NAMALWA (cell line): ENCODE results near the gene BLTP2.
A peak's percentile ranks its signal among the peaks of the same experiment; 100 is the strongest.
"Not testable (repeated sequence)": the region's sequence is repeated elsewhere in the genome, so short reads cannot be mapped to it uniquely, and the experiment has no call there.

Experiments
- DNase-seq: peaks from one replicate; pipeline ENCODE4 v3.0.0-alpha.2; 2015; ENCODE audit warnings: low spot score

The BLTP2 gene

DNA sequence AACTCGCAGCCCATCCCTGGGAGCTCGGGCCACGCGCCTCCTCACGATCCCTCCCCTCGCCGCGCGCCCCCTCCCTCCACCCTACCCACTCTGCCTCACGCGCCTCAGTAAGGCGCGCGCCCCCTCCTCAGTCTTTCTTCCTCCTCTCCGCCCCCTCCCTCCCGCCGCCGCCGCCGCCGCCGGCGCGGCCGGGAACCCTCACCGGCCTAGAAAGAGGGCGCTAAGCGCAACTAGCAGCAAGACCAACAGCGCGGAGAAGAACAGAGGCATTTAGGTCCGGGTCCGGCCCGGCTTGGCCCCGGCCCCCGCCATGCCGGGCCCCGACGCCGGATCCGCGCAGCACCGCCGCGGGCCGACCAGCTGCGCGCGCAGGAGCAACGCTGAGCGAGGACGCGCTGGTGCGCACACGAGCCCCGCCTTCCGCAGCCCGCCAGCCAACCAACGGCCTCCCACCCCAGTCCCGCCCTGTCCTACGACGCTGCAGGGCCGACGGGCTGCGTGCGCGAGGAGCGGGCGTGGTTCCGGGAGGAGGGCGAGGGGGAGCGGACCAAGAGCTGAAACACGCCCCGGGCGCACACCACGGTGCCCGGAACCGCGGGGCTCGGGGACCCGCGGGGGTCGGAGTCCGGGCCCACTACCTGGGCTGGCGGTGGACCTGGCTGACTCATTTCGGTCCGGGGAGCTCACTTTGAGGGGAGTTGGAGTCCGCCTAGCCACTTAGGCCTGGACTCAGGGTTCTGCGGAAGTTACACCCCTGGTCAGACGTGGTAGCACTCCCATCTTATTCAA lies at the start of gene BLTP2:
Gene BLTP2 (minus strand): TSS at position 372 of the 789 bp plus-strand sequence. CDS start 102 bp downstream, at position 270.
- peak; percentile 96 for DNase-seq

GRCh38 chr17:28693869-28694268 lies 48.9 kb upstream of the BLTP2 start:
- DNase-seq: no peak

DNA sequence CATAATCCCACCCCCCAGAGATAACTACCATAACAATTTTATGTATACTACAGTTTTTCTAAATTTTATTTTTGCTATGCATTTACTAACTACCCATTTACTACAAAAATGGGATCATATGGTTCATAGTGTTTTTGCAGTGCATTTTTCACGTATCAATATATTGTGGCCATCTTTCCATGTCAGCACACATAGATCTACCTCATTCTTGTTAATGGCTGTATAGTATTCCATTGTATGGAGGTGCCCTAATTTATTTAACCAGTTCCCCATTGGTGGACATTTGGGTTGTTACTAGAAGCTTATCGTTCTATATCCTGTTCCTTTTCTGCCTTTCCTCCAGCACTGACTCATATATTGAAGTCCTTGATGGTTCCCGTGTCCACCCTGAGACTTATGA lies 44.1 kb upstream of the BLTP2 start:
- DNase-seq: no peak

DNA sequence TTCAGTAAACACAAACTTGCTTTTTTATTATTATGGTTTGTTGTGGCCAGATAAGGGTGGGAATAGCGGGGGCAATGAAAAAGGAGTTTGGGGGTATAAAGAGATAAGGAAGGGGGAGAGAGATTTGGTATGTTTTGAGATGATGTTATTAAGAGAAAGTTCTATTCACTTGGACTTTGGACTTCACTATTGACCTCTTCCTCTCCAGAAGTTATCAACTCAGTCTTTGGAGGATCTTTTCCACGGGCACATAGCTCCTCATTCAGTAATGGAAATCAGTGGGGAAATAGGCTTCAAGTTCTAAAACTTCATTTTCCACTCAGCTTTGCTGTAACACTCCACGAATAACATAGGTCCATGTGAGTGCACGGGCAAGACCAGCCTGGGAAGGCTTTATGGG lies 43.5 kb upstream of the BLTP2 start:
- no peak for DNase-seq

DNA sequence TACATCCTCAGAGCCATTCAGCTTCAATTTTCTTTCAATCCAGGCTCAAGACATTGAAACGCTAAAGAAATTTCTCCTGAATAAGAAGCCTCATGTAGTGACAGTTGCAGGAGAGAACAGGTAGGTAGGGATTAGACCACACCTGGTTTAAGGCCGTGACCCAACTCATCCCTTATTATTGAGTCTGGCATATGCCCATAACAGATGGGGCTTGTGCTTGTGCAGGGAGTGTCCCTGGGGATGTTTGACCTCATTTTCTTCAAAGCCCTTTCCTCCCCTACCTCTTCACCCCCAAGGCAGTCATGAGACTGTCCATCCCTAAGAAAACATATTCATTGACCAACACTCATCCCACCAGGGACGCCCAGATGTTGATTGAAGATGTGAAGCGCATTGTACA lies 41.3 kb upstream of the BLTP2 start:
- DNase-seq: no peak

- no peak for DNase-seq
Observed at GRCh38 chr17:28685366-28685765, 40.4 kb upstream of the BLTP2 start.

GRCh38 chr17:28684963-28685362 lies 40.0 kb upstream of the BLTP2 start:
- DNase-seq: no peak

DNA sequence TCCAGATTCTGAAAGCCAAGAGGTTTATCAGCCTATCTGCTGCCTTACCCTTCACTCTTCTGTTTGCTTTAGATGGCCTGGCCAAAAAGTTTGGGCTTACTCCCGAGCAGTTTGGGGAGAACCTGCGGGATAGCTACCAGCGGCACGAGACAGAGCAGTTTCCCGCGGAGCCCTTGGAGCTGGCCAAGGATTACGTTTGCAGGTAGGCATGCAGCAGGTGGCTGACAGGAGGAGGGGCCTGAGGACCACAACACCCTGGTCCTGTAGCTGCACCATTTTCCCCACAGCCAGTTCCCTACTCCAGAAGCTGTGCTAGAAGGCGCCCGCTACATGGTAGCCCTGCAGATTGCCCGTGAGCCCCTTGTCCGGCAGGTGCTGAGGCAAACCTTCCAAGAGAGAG lies 37.7 kb upstream of the BLTP2 start:
- no peak for DNase-seq

DNA sequence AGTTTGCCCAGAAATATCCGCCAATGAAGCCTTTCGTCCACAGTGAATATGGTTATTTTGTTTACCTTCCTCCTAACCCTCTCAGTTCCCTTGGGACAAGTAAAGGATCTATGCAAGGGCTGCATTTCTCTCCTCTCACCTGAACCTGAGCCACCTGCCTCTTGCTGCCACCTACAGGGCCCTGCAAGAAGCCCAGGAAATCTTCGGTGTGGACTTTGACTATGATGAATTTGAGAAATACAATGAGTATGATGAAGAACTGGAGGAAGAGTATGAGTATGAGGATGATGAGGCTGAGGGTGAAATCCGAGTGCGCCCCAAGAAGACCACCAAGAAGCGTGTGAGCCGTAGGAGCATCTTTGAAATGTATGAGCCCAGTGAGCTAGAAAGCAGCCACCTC lies 31.0 kb upstream of the BLTP2 start:
- DNase-seq: peak; percentile 40

GRCh38 chr17:28675490-28675889 lies 30.5 kb upstream of the BLTP2 start:
- no peak for DNase-seq

DNA sequence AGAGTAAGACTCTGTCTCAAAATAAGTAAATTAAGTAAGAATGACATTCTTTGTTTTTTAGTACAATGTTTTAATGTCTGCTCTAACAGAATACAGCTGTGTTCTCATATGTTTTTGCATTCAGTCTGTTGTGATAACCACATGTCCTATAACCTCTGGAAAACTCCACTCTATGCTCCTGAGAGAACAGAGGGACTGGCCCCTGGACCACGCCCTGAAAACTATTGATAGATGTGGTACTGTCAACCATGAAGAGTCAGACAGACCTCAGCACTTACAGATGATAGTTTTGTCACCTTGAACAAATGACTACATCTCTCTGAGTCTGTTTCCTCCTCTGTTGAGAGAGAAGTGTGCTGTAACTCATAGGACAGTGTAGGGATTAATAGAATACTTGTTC lies 25.0 kb upstream of the BLTP2 start:
- no peak for DNase-seq

GRCh38 chr17:28667870-28668269 lies 22.9 kb upstream of the BLTP2 start:
- DNase-seq: no peak

GRCh38 chr17:28665994-28666393 lies 21.0 kb upstream of the BLTP2 start:
- no peak for DNase-seq

GRCh38 chr17:28663723-28664122 lies 18.8 kb upstream of the BLTP2 start:
- DNase-seq: no peak

DNA sequence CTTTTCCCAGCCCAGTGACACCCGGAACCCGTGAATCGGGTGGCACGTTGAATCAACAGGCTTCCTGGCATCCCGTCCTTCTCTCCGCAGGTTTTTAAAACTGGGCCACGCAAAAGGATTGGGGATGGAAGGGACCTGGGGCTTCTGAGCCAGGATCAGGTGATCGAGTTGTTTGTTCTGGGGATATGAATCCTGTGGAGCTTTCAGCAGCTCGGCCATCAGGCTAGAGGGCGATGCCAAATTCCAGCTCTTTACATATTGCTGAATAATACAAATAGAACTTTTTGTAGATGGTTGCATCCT lies 17.5 kb upstream of the BLTP2 start:
- no peak for DNase-seq

DNA sequence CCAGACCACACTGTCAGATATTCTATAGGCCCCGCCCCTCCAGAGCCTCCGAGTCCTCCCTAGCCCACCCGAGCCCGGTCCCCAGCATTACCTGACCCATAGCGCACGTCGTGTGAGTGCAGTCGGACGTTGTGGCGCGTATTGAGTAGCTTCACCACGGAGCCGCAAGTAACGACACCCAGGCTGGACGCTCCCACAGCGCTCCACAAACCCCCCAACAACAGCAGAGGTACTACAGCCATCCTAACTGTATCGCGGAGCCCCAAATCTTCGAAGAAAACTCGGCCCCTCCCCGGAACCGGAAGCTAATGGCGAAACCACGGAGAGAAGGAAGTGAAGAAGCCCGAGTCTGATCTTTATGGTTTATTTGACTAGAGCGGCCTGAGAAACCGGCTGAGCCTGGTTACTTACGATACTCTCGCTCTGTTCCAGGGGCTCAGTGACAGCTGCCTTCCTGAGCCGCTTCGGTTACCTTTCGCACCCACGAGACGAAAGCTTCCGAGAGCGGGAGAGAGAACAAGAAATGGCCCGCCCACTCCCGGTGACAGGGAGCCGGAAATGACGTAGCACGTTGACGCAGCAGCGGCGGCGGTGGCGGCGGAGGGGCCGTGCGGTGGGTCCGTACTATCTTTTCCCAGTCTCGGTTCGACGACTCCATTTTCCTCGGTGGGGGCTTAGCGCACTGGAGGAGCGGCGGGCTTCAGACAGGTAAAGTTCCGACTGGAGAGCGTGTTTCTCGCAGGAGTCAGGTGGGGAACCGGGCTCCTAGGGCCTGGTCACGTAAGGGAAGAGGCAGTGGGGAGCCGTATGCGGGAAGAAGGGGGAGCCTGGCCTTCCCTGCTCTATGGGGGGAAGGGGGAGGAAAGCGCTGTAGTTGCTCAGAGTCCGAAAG lies 16.9 kb upstream of the BLTP2 start, which contains the start of the genes SDF2 and SUPT6H:
Gene SDF2 (minus strand): TSS at position 272 of the 892 bp plus-strand sequence. CDS start 30 bp downstream, at position 242.
Gene SUPT6H (plus strand): TSS at position 571 of the 892 bp plus-strand sequence. CDS start 11,197 bp downstream, outside the sequence.
- peak; percentile 96 for DNase-seq

GRCh38 chr17:28659497-28659881 lies 14.5 kb upstream of the BLTP2 start:
- not testable (repeated sequence) for DNase-seq

DNA sequence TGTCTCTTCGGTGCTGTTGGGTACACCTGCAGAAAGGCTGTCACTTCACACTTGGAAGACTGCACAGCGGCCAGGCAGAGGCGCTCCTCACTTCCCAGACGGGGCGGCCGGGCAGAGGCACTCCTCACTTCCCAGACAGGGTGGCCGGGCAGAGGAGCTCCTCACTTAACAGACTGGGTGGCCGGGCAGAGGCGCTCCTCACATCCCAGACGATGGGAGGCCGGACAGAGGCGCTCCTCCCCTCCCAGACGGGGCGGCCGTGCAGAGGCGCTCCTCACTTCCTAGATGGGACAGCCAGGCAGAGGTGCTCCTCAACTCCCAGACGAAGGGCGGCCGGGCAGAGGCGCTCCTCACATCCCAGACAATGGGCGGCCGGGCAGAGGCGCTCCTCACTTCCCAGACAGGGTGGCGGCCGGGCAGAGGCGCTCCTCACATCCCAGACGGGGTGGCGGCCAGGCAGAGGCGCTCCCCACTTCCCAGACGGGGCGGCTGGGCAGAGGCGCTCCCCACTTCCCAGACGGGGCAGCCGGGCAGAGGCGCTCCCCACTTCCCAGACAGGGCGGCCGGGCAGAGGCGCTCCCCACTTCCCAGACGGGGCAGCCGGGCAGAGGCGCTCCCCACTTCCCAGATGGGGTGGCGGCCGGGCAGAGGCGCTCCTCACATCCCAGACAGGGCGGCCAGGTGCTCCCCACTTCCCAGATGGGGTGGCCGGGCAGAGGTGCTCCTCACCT lies 14.0 kb upstream of the BLTP2 start:
- not testable (repeated sequence) for DNase-seq

GRCh38 chr17:28658342-28658741 lies 13.4 kb upstream of the BLTP2 start:
- DNase-seq: not testable (repeated sequence)

GRCh38 chr17:28657756-28658155 lies 12.8 kb upstream of the BLTP2 start:
- DNase-seq: no peak

DNA sequence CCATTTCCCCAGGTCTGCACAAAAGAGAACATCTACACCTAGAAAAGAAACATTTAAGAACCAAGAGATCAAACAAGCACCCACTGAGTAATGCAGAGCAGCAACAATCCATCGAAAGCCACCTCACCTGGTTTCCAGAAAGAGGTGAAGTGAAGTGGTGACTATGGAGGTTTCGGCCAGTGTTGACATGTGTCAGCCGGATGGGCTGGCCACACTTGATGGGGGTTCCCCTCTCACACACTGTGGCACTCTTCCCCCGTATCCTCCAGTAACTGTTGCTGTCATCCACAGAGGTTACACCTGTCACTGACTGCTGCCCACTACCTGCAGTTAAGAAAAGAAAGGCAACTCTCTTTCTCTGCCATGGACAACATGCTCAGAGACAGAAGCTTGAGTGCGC lies 10.2 kb upstream of the BLTP2 start:
- no peak for DNase-seq

DNA sequence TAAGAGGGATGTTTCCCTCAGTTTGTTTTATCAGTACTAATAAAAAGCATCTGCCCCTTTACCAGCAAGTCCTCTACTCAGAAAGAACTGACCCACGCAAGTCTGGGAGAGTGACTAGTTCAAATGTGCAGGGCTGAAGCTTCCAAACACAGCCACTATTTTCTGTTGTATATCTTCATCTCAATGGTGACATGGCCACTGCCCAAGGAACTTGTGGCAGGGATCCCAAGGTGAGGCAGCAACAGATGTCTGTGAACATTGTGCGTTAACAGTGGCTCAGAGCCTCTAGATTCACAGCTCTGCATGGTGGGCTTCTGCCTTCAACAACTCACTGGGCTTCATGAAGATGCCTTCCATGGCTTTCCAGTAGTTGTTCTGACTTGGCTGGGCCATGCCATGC lies 3.7 kb upstream of the BLTP2 start:
- no peak for DNase-seq
